Fibroblast of lung (primary cell): ENCODE results near the gene RABGGTB.
"Not testable (repeated sequence)": the region's sequence is repeated elsewhere in the genome, so short reads cannot be mapped to it uniquely, and the experiment has no call there.

Source experiments
- EZH2 ChIP-seq: IDR thresholded peaks from 2 replicates; pipeline ENCODE4 v1.5.1; 2012; ENCODE audit warnings: low read length, control low read depth, mild to moderate bottlenecking; ENCODE audit errors: missing control alignments
- TF ChIP-seq, protein P1 (sequence below), 2 donors: IDR thresholded peaks in 1 of 2; conservative IDR thresholded peaks in 1 of 2; 1 replicate in 1 of 2; 2 replicates in 1 of 2; pipeline ENCODE4 v1.5.1; 2011 to 2012; ENCODE audit warnings: low read length in 2 of 2, control low read depth in 1 of 2, inconsistent platforms in 1 of 2, low read depth in 1 of 2, mild to moderate bottlenecking in 1 of 2

GRCh38 chr1:75778694-75779093 lies 7.4 kb upstream of the RABGGTB start:
- TF ChIP-seq, protein P1, sequence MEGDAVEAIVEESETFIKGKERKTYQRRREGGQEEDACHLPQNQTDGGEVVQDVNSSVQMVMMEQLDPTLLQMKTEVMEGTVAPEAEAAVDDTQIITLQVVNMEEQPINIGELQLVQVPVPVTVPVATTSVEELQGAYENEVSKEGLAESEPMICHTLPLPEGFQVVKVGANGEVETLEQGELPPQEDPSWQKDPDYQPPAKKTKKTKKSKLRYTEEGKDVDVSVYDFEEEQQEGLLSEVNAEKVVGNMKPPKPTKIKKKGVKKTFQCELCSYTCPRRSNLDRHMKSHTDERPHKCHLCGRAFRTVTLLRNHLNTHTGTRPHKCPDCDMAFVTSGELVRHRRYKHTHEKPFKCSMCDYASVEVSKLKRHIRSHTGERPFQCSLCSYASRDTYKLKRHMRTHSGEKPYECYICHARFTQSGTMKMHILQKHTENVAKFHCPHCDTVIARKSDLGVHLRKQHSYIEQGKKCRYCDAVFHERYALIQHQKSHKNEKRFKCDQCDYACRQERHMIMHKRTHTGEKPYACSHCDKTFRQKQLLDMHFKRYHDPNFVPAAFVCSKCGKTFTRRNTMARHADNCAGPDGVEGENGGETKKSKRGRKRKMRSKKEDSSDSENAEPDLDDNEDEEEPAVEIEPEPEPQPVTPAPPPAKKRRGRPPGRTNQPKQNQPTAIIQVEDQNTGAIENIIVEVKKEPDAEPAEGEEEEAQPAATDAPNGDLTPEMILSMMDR (conservative IDR thresholded peaks at IDR 0.05 in 1 of 2, IDR thresholded peaks at IDR 0.05 in 1 of 2; ENCODE audit: low read depth in 1 of 2, low read length in 2 of 2): not testable (repeated sequence)
- not testable (repeated sequence) for TF ChIP-seq EZH2
